GM12891 (cell line): ENCODE results near the gene KATNBL1.

Experiments used
- PAX5 ChIP-seq: IDR thresholded peaks from 2 replicates; pipeline ENCODE4 v1.6.1; 2011; ENCODE audit warnings: low read length, moderate library complexity, mild to moderate bottlenecking; ENCODE audit not compliant: insufficient read depth, severe bottlenecking
- POLR2A ChIP-seq: IDR thresholded peaks from 2 replicates; pipeline ENCODE4 v1.6.1; 2011; ENCODE audit warnings: low read depth, low read length, control low read depth
- POLR2AphosphoS5 ChIP-seq: IDR thresholded peaks from 2 replicates; pipeline ENCODE4 v1.6.1; 2011; ENCODE audit warnings: low read depth, low read length, control low read depth
- POU2F2 ChIP-seq: IDR thresholded peaks from 2 replicates; pipeline ENCODE4 v1.6.1; 2011; ENCODE audit warnings: low read depth, mild to moderate bottlenecking, control low read depth, low read length, moderate library complexity
- SPI1 ChIP-seq: IDR thresholded peaks from 2 replicates; pipeline ENCODE4 v1.6.1; 2011; ENCODE audit warnings: low read depth, low read length, control low read depth
- TAF1 ChIP-seq: IDR thresholded peaks from 2 replicates; pipeline ENCODE4 v1.6.1; 2011; ENCODE audit warnings: low read depth, low read length, control low read depth

- no peak for TF ChIP-seq SPI1
- TF ChIP-seq POLR2A: no peak
- TF ChIP-seq POLR2AphosphoS5: no peak
- no peak for TF ChIP-seq TAF1
- no peak for TF ChIP-seq PAX5
- no peak for TF ChIP-seq POU2F2
Observed at GRCh38 chr15:34179234-34179633, 30.7 kb downstream of the KATNBL1 start.
